ENCODE data around the gene FEZF1.
"Not testable (repeated sequence)": the region's sequence is repeated elsewhere in the genome, so short reads cannot be mapped to it uniquely, and the experiment has no call there.

The FEZF1 gene

GRCh38 chr7:122301858-122302760, 2.4 kb downstream of the FEZF1 start:
- H3K4me1 Mint-ChIP-seq (ENCODE audit: low read depth) = no peaks in the 10 kb centered on the region
- DNase-seq = no peak
- H3K27me3 Mint-ChIP-seq = peaks cover 93% of the 10 kb centered on the region
- H3K9me3 Mint-ChIP-seq = no peaks in the 10 kb centered on the region
- no peak overlapping the region for H3K27ac Mint-ChIP-seq
- no peak overlapping the region for H3K4me3 Mint-ChIP-seq
- no peaks in the 10 kb centered on the region for H3K36me3 Mint-ChIP-seq (ENCODE audit: low read depth)

DNA sequence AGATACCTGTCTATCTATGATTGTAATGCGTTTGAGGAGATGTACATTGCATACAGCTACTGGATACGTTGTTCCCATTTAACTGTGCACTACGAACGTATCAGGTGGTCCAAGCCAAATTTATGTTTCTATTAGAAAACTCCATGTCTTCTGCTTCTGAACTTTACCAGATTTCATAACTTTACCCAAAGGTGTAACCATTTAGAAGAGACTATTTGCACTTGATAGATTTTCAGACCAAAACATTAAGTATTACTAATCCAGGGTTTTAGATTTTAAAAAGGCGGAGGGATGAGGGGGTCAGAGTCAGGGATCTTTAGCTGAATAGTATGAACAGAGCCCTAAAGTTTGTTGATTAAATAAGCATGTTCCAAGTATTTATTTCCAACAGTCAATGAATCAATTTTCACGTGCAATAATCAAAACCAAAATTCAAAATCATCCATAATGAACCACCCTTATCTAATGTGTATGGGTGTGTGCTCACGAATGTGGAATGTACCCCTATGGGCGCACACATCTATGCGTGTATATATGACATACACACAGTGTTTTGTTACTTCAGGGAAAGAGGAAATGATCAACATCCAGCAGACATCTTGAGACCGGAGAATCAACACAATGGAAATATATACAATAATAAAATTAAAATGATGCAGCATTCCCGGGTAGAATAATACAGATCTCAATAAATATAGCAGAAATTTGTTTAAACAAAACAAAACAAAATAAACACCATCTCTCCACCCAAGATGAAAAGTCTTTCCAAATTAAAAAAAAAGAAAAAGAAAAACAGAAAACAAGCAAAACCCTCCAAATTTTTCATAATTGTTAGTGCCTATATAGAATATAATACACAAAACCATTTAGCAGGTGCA, 3.4 kb downstream of the FEZF1 start:
- no peak for DNase-seq
- Mint-ChIP-seq H3K4me1 (ENCODE audit: low read depth) (no peaks in the 10 kb centered on the region), H3K4me3 (no peak overlapping the region), H3K27me3 (peaks cover 84% of the 10 kb centered on the region), H3K27ac (no peak overlapping the region), H3K36me3 (ENCODE audit: low read depth) (no peaks in the 10 kb centered on the region), H3K9me3 (no peaks in the 10 kb centered on the region)

DNA sequence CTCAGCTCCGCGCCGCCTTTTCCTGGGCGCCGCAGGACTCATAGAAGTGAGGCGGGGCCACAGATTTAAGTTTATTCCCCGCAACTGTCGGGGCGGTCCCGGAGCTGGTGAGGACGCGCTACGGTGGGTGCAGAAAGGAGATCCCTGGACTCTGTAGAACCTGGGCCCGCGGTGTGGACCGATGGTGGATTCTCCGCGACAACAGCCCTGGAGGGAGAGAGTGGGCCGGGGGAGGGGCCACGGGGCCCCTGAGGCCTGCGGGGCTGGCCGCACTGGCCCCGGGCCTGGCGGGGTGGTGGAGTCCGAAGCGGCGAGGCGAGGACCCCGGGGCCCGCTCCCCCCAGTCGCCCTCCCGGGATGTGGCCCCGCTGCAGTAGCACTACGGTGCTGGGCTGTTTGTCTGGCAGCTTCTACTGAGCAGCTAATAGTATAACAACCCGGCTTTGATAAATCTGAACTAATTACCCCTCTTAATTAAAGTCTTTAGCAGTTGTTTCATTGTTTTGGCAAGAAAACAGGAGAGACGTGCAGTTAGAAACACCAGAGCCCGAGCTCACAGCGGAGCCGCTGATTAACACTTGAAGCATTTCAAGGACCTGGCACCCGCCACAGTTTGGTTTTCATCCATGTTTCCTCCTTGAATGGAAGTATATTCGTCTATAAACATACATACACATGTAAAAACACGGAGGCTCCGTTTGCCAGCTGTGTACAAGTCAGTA, 4.2 kb downstream of the FEZF1 start:
- H3K9me3 Mint-ChIP-seq = no peaks in the 10 kb centered on the region
- H3K4me3 Mint-ChIP-seq = no peak overlapping the region
- no peak overlapping the region for H3K27ac Mint-ChIP-seq
- H3K27me3 Mint-ChIP-seq = peaks cover 76% of the 10 kb centered on the region
- no peaks in the 10 kb centered on the region for H3K4me1 Mint-ChIP-seq (ENCODE audit: low read depth)
- no peak for DNase-seq
- no peaks in the 10 kb centered on the region for H3K36me3 Mint-ChIP-seq (ENCODE audit: low read depth)

DNA sequence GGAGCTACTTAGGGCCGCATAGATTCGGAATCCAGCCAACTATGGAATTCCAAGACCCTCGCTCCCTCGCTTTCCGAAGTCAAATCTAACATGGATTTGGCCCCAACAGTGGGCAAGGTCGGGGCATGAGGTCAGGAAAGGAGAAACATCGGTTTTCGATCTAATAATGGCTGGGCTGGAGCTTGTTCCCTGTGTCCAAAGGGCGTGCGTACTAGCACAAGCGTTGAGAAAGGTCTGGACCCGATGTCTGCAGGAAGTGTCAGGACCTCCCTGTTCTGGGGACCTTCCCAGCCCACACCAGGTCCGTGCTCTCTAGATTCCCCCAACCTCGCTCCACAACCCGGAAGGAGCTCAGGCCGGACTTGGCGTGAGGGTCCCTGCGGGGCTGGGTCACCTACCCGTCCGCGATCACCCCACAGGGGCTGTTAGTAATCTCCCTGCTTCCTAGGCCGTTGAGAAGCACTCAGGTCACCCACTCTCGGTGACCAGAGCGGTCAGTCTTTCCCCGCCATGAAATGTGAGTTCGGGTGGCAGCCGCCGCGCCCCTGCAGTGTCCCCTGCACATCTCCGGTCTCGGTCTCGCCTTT, 4.8 kb downstream of the FEZF1 start:
- Mint-ChIP-seq H3K4me1 (ENCODE audit: low read depth) (no peaks in the 10 kb centered on the region), H3K36me3 (ENCODE audit: low read depth) (no peaks in the 10 kb centered on the region), H3K4me3 (no peak overlapping the region), H3K9me3 (no peaks in the 10 kb centered on the region), H3K27ac (no peak overlapping the region), H3K27me3 (peaks cover 70% of the 10 kb centered on the region)
- no peak for DNase-seq

- H3K27me3 Mint-ChIP-seq = peaks cover 59% of the 10 kb centered on the region
- no peak overlapping the region for H3K4me3 Mint-ChIP-seq
- DNase-seq = no peak
- H3K9me3 Mint-ChIP-seq = no peaks in the 10 kb centered on the region
- no peaks in the 10 kb centered on the region for H3K36me3 Mint-ChIP-seq (ENCODE audit: low read depth)
- H3K4me1 Mint-ChIP-seq (ENCODE audit: low read depth) = no peaks in the 10 kb centered on the region
- H3K27ac Mint-ChIP-seq = no peak overlapping the region
Observed at GRCh38 chr7:122298618-122299017, 5.9 kb downstream of the FEZF1 start.

- Mint-ChIP-seq H3K4me3 (no peak overlapping the region), H3K9me3 (no peaks in the 10 kb centered on the region), H3K27ac (no peak overlapping the region), H3K4me1 (ENCODE audit: low read depth) (no peaks in the 10 kb centered on the region), H3K36me3 (ENCODE audit: low read depth) (no peaks in the 10 kb centered on the region), H3K27me3 (peaks cover 55% of the 10 kb centered on the region)
- no peak for DNase-seq
Observed at GRCh38 chr7:122298131-122298530, 6.4 kb downstream of the FEZF1 start.

DNA sequence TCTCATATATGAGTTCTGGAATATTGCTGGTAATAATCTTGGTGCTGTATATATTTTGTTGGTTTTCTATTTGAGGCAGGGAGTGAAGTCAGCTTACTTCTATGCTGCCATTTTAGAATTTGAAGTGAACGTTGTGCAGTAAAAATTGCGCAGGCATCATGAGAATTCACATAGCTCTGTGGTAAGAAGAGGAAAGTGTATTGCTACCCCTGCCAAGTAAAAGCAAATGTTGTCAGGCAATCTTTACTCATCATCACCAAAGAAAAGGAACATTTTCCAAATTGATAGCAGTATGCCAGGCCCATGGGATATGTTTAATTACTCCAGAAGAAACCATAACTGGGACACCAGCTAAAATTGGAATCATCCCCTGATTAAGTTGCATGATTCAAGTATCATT, 13.4 kb downstream of the FEZF1 start:
- H3K36me3 Mint-ChIP-seq (ENCODE audit: low read depth) = no peaks in the 10 kb centered on the region
- no peak for DNase-seq
- no peak overlapping the region for H3K27ac Mint-ChIP-seq
- no peaks in the 10 kb centered on the region for H3K4me1 Mint-ChIP-seq (ENCODE audit: low read depth)
- no peak overlapping the region for H3K4me3 Mint-ChIP-seq
- no peaks in the 10 kb centered on the region for H3K27me3 Mint-ChIP-seq
- peaks cover 4% of the 10 kb centered on the region for H3K9me3 Mint-ChIP-seq

DNA sequence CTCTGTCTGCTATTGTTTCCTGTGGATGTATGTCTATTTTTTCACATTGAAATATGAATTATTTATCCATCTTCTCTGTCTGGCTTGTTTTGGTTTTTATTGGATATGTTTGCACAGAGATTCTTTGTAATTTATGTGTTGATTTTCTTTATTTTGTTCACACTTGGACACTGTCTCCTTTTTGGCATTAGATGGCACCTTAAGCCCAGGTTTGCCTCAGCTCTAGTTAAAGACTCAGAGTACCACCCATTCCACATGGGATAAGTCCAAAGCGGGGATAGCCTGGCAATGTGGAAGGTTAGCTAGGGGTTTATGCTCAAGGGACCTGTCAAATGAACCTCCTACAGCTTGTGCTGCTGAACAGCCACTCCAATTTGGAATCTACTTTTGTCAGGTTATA, 14.1 kb downstream of the FEZF1 start:
- H3K4me1 Mint-ChIP-seq (ENCODE audit: low read depth) = no peaks in the 10 kb centered on the region
- no peaks in the 10 kb centered on the region for H3K36me3 Mint-ChIP-seq (ENCODE audit: low read depth)
- no peak overlapping the region for H3K4me3 Mint-ChIP-seq
- H3K27ac Mint-ChIP-seq = no peak overlapping the region
- H3K27me3 Mint-ChIP-seq = no peaks in the 10 kb centered on the region
- H3K9me3 Mint-ChIP-seq = peaks cover 4% of the 10 kb centered on the region
- DNase-seq = no peak

GRCh38 chr7:122289426-122289825, 15.1 kb downstream of the FEZF1 start:
- H3K4me1 Mint-ChIP-seq (ENCODE audit: low read depth) = no peaks in the 10 kb centered on the region
- H3K9me3 Mint-ChIP-seq = peaks cover 4% of the 10 kb centered on the region
- no peaks in the 10 kb centered on the region for H3K36me3 Mint-ChIP-seq (ENCODE audit: low read depth)

GRCh38 chr7:122284608-122285007, 19.9 kb downstream of the FEZF1 start:
- DNase-seq; H3K27ac Mint-ChIP-seq; H3K9me3 Mint-ChIP-seq; H3K4me3 Mint-ChIP-seq; H3K4me1 Mint-ChIP-seq (ENCODE audit: low read depth); H3K36me3 Mint-ChIP-seq (ENCODE audit: low read depth); H3K27me3 Mint-ChIP-seq: not testable (repeated sequence)

More at GRCh38 chr7:122289426-122289825, 15.1 kb downstream of the FEZF1 start:
- no peak for DNase-seq
- H3K4me3 Mint-ChIP-seq = no peak overlapping the region
- no peak overlapping the region for H3K27ac Mint-ChIP-seq
- H3K27me3 Mint-ChIP-seq = no peaks in the 10 kb centered on the region

GRCh38 chr7:122273117-122273516, 31.4 kb downstream of the FEZF1 start:
- DNase-seq = no peak
- Mint-ChIP-seq H3K4me3 (no peak overlapping the region), H3K4me1 (ENCODE audit: low read depth) (no peaks in the 10 kb centered on the region), H3K27ac (no peak overlapping the region), H3K36me3 (ENCODE audit: low read depth) (no peaks in the 10 kb centered on the region), H3K27me3 (no peaks in the 10 kb centered on the region), H3K9me3 (peaks cover 3% of the 10 kb centered on the region)

DNA sequence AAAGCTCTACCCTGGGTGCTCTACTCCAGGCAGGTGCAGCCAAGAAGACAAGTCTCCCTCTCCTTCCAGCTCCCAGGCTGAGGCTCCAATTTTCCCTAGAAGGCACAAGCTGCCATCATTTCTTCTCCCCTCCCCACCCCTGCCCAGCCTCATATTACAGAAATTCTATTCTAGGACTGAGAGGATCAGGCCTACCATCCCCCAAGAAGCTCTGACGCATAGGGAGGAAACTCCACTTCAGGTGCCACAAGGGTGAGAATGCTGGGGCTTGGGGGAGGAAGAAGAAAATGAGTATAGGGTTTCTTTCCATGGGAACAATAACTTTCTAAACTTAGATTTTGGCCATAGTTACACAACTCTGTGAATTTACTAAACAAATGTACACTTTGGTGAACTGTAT, 35.3 kb downstream of the FEZF1 start:
- no peaks in the 10 kb centered on the region for H3K36me3 Mint-ChIP-seq (ENCODE audit: low read depth)
- H3K27ac Mint-ChIP-seq = no peak overlapping the region
- H3K9me3 Mint-ChIP-seq = peaks cover 4% of the 10 kb centered on the region
- no peak overlapping the region for H3K4me3 Mint-ChIP-seq
- DNase-seq = no peak
- no peaks in the 10 kb centered on the region for H3K4me1 Mint-ChIP-seq (ENCODE audit: low read depth)
- no peaks in the 10 kb centered on the region for H3K27me3 Mint-ChIP-seq

- Mint-ChIP-seq H3K27ac (no peak overlapping the region), H3K27me3 (no peaks in the 10 kb centered on the region), H3K4me3 (no peak overlapping the region), H3K4me1 (ENCODE audit: low read depth) (no peaks in the 10 kb centered on the region), H3K36me3 (ENCODE audit: low read depth) (no peaks in the 10 kb centered on the region), H3K9me3 (peaks cover 4% of the 10 kb centered on the region)
- no peak for DNase-seq
Observed at GRCh38 chr7:122268101-122268500, 36.4 kb downstream of the FEZF1 start.

GRCh38 chr7:122262246-122262645, 42.3 kb downstream of the FEZF1 start:
- DNase-seq = no peak
- no peaks in the 10 kb centered on the region for H3K36me3 Mint-ChIP-seq (ENCODE audit: low read depth)
- H3K4me1 Mint-ChIP-seq (ENCODE audit: low read depth) = no peaks in the 10 kb centered on the region
- no peak overlapping the region for H3K4me3 Mint-ChIP-seq
- H3K27ac Mint-ChIP-seq = no peak overlapping the region
- H3K9me3 Mint-ChIP-seq = peaks cover 4% of the 10 kb centered on the region
- H3K27me3 Mint-ChIP-seq = peaks cover 3% of the 10 kb centered on the region

All from activated T-cell treated with anti-CD3 and anti-CD28 coated beads, Interleukin-2, amount 50 U/mL, for 24 hours (primary cell).